CD4-positive, alpha-beta T cell treated with Interleukin-15 for 1 hour (primary cell): ENCODE results near the gene ECEL1.

Source experiments
- DNase-seq: peaks from one replicate; pipeline ENCODE4 v3.0.0-alpha.2; 2020

ECEL1 gene

DNA sequence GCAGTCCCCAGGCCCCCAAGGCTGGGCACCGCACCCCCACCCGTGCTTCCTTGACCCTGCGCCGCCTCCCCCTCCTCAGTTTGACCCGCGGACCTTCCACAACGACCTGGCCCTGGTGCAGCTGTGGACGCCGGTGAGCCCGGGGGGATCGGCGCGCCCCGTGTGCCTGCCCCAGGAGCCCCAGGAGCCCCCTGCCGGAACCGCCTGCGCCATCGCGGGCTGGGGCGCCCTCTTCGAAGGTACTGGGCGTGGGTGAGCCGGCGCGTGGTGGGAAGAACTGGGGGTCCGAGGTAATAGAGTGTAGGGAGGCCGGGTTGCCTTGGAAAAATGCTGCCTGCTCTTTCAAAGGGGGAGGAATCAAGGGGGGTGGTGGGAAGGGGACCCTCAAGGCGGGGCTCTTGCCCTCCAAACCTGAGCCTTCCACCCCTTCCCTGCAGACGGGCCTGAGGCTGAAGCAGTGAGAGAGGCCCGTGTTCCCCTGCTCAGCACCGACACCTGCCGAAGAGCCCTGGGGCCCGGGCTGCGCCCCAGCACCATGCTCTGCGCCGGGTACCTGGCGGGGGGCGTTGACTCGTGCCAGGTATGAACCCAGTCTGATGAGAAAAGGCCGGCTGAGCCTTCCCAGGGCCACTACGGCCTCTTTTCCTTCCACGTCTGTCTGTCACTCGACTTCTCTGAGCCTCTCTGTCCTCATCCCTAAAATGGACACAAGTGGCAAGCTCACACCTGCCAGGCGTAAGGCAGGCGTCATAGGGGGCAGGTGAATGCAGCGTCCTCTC, 35.2 kb upstream of the ECEL1 start:
- no peak for DNase-seq

GRCh38 chr2:232521959-232522622, 34.5 kb upstream of the ECEL1 start:
- peak; percentile 35 for DNase-seq

DNA sequence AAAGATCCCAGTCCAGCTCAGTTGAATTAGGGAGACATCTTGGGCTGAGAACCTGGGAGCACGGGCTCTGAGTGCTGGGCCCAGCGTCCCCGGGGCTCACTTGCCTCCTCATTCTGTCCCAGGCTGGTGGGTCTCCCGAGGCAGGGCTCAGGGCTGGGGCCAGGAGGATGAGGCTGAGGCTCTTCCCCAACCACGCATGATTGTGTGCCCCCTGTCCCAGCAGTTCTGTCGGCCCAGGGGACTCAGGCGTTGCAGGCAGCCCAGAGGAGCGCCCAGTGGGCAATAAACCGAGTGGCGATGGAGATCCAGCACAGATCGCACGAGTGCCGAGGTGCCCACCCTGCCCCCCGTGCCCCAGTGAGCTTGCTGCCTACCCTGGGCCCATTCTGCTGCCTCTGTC, 33.5 kb upstream of the ECEL1 start:
- DNase-seq: no peak

DNA sequence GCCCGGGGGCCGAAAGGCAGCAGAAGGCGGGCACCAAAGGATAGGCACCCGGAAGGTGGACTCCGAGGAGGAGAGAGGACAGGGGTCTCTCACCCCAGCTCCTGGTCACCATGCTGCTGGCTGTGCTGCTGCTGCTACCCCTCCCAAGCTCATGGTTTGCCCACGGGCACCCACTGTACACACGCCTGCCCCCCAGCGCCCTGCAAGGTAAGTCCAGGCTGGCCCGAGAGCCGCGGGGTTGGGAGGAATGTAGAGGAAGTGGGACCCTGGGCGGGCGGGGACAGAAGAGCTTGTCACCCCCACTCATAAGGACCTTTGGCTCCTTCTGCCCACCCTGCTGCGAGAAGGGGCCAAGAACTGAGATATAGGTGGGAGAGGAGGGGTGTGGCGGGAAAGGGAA, 32.9 kb upstream of the ECEL1 start:
- DNase-seq: no peak

DNA sequence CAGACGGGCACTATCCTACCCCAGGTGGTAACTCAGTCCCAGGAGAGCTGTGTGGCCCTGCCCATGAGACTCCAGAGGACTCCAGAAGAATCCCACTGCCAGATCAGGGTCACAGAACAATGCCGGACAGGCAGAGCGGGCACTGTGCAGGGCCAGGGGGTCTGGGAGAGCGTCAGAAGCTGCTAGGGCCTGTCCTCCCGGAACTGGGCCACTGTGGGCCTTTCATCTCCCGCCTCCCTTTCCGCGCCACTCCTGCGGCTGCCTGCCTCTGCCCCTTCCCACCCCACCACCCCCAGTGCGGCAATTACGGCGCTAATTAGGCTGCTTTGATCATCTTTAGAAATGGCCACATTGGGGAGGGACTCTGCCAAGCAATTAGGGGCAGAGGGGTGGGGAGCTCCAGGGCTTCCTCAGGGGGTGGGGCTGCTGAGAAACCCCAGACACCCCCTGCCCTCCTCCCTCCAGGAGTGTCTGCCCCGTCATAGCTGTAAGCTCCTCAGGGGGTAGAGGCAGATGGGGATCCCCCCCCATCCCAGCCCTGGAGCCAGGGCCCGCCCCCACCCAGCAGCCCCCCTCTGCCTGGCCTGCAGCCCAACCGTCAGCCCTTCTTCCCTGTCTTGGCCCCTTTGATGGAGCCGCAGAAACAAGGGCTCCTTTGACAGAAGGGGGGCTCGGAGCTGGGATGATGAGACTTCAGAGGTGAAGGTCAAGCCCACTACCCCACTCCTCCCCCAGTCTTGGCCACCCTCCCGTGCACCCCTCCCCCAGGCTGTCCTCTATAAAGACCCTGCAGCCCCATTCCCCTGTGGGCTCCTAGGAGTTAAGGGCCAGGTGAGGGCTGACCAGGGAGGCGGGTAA, 32.2 kb upstream of the ECEL1 start, which contains the start of gene PRSS56:
Gene PRSS56, plus strand, starts transcription at position 808 of the 858 bp plus-strand sequence. CDS start 211 bp downstream, outside the sequence.
- no peak for DNase-seq

DNA sequence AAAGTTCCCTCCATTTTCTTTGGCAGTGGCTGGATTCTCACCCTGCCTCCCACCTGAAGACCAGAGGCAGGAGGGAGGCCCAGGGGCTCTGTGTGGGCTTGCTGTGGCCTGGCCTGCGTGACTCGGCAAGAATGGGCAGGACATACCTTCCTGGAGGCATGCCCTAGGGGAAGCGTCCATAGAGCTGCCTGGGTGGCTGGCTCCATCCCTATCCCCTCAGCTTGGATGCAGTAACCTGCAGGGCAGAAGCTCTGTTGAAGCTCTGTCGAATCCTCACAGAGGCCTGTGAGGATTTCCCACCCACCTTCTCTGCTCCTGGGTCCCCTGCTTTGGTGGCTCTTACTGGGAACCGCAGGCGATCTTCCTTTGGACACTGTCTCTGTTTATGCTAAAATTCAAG, 31.2 kb upstream of the ECEL1 start:
- DNase-seq: no peak

- no peak for DNase-seq
Measured at GRCh38 chr2:232516551-232516950, 28.9 kb upstream of the ECEL1 start.

DNA sequence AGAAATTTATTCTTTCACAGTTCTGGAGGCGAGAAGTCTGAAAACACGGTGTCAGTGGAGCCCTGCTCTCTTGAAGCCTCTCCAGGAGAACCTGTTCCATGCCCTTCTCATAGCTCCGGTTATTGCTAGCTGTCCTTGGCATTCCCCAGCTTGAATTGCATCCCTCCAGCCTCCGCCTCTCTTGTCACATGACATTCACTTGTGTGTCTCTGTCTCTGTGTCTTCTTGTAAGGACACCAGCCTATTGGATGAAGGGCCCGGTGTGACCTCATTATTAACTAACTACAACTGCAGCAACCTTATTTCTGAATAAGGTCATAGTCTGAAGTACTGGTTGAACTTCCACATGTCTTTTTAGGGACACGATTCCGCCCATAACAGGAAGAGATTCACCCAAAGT, 28.0 kb upstream of the ECEL1 start:
- no peak for DNase-seq

DNA sequence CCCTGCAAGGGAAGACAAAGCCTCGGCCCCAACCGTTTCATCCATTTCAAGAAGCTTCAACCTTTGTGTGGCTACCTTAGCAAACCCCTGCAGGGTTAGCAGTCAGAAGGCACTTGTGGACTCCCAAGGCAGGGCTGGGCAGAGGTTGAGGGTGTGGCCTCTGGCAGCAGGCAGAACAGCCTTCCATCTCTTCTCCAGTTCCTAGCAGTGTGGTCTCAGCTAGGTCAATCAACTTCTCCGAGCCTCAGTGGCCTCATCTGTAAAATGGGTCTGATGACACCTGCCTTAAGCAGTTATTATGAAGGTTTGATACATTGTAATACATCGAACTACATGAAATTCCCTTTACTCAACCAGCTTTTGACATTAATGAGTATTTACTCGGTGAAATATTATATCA, 25.7 kb upstream of the ECEL1 start:
- no peak for DNase-seq

- DNase-seq: no peak
Measured at GRCh38 chr2:232512602-232513001, 25.0 kb upstream of the ECEL1 start.

DNA sequence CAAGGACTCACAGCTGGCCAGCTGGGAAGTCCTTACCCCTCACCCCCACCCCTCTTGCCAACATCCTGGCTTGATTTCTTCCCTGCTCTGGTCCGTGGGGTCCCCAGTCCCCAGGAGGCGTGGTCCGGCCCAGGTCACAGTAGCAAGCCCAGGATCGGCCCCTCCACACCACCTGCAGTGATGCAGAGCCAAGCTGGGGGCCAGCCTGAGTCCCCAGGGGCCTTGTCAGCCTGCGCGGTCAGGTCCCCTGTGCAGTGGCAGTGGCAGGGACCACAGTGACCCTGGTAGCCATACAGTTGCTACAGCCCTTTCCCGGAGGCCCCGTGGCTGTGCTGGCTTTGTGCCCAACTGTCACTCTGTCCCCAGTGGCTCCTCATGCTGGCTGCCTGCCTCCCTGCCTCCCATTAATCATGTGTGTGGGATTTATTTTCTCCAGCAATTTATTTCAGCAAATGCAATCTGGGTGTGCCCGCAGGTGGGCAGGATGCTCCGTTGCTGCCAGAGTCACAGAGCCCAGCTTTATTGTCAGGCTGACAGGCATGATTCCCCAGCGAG, 23.8 kb upstream of the ECEL1 start:
- DNase-seq: no peak

DNA sequence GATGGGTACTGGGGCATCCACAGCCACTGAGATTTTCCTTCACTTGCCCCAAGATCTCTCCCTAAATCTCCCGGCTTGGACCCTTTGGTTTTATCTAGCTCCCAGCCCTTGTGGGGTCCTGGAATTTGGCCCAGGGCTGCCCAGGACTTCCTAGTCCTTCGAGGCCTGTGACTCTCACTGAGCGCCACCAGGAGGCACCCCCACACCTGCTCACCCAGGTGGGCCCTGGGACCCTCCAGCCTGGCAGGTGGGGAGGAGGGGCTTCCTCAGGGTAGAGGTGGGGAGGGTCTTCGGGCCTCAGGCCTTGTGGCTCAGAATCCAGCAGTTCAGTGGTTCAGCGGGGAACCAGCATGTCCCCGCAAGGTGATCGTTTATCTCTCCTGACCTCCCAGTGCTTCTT, 20.6 kb upstream of the ECEL1 start:
- DNase-seq: no peak

GRCh38 chr2:232506709-232507108, 19.1 kb upstream of the ECEL1 start:
- no peak for DNase-seq

GRCh38 chr2:232505856-232506255, 18.2 kb upstream of the ECEL1 start:
- DNase-seq: no peak

DNA sequence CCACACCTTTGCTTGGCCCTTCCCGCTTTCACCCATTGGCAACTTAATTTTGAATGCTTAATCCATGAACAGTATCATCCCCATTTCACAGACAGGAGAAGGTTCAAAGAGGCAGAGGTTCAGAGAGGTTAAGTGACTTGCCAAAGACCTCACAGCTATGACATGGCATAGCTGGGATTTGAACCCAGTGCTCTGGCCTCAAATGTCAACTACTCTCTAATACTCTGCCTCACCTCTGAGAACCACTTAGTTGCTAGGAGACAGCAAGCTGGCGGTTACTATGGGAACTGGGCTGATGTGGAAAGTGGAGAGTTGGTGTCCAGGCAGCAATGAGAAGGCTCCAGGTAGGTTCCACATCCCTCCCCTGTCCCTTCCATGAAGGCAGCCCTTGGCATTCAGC, 16.8 kb upstream of the ECEL1 start:
- no peak for DNase-seq

- no peak for DNase-seq
Measured at GRCh38 chr2:232503809-232504323, 16.2 kb upstream of the ECEL1 start.

DNA sequence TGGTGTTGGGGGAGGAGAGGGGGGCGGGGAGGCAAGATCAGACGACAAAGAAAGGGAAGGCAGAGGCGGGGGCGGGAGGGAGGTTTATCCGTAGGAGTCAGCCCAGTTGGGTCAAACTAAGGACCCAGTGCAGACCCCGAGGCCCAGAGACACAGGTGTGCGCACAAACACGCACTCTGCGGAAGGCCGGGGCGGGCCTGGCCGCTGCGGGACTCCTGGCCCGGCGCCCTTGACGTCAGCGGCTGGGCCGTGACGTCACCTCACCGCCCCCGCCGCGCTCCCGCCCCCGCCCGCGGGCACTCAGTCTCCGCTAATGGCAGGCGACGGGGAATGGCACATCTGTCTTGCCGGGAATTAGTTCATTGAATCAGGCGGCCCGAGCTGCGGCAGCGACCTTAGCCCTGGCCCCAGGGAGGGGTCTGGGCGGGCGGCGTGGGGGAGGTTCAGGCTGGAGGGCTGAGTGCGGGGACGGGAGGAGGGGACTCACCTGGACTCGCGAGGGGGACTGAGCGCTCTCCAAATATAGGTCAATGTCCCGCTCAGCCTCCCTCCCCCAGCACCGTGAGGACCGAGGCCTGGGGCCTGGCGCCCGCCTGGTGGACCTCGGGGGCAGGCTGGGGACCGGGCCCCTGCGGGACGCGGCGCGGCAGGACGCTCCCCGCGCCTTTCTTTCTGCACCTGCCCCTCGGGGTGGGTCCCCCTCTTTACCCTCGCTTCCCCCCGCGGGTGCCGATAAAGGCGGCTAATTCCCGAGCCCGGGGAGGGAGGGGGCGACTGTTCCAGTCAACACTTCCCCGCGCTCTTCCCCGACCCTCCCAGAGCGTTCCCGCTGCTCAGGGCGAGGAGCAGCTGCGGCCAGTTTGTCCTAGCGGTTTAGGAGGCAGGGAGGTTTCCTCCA, 15.5 kb upstream of the ECEL1 start:
- peak; percentile 30 for DNase-seq

DNA sequence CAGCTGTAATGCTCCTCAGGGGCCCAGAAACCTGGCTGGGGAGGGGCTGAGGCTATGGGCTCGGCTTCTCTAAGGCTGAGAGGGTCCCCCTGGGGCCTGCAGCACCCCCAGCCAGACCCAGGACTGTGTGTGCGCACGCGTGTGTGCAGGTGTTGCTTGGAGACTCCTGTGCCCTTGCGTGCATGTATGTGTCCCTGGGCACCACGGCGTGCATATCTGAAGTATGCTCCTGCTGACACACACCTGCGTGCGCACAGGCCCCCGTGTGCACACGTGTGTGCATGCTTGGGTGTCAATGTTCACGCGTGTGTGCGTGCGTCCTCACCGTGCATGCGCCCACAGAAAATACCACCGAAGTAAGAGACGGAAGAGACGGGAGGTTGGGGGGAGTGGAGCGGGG, 14.9 kb upstream of the ECEL1 start:
- peak; percentile 44 for DNase-seq

DNA sequence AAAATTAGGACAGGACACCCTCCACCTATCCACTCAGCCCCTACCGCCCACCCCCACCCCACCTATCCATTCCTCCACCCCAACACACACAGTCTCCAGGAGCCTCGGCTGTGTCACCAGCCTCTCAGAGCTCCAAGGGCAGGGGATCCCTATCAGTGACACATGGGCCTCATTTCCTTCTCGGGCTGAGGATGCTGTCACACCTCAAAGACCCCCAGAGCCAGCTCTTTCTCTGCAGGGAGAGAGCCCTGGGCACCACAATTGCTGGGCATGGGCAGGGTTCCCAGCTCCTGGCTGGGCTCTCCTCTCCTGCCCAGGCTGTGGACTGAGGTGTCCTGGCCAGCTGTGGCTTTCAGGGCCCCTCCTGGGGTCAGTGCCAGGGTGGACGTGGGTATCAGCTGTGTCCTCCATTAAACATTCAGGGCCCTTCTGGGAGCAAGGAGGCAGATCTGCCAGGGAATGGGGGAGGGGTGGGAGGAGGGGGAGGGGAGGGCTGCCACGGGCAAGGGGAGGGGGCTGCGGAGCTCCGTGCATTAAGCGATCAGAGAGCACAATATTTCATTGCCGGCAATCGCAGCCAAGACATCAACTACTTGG, 14.3 kb upstream of the ECEL1 start:
- DNase-seq: no peak

DNA sequence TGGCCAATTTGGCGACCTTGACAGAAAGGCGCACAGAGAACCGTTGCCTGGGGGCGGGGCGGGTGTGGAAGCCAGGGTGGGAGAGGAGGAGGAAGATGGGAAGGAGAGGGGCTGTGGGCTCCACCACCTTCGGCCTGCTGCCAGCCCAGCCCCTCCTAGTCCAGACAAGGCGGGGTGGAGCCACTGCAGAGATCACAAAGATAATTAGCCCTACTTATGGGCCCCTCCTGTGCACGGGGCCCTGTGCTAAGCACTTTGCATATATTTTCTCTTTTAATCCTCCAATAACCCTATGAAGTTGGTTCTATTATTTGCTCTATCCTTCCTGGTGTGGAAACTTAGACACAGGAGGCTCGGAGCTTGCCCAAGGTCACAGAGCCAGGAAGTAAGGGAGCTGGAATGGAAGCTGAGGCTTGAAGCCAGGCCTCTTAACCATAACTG, 13.7 kb upstream of the ECEL1 start:
- DNase-seq: no peak

DNA sequence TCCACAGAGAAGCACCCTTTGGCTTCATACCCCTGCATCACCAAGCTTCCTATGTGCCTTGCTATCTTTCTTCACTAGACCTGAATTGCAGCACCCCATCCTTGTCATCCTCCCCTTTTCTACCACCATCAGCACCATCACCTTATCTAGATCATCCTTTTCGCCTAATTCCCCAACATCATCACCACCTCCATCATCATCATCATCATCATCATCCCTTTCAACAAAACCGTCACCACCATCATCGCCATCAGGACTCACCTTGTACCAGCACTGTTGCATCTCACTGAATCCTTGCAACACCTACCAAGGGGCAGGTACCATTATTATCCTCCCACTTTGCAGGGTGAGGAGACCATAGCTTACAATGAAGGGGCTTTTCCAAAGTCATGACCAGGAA, 10.8 kb upstream of the ECEL1 start:
- no peak for DNase-seq

DNA sequence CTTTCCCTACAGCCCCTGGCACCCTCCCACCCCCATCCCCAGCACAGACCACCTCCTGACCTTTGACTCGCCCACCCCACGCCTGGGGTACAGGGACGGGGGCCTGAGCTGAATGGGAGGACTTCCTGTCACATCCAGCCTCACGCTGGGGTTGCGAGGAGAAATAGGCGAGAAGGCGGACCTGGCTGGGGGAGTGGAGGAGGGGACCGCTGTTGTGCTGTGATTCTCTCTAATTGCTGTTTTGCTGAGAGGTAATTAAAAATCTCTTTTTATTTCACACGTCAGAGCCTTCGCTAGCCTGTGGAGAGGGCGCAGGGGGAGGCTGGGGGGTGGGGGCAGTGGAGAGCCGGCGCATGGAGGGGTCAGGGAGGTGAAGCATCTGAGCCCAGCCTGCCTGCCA, 9.7 kb upstream of the ECEL1 start:
- DNase-seq: no peak
